Duodenal mucosa (tissue), 2 donors: Measurements from ENCODE around the gene KCNQ5.

ENCODE experiments used
- H3K27ac ChIP-seq: one replicate; pipeline ENCODE4 v1.7.0; 2013; ENCODE audit warnings: low read depth, low read length
- H3K27me3 ChIP-seq, 2 donors: one replicate each; pipeline ENCODE4 v1.7.0; 2013; ENCODE audit warnings: low read length in 2 of 2, control low read depth in 1 of 2; ENCODE audit not compliant: insufficient read depth in 2 of 2, control insufficient read depth in 1 of 2
- H3K36me3 ChIP-seq, 2 donors: one replicate each; pipeline ENCODE4 v1.7.0; 2013; ENCODE audit warnings: low read length in 2 of 2, control low read depth in 1 of 2; ENCODE audit not compliant: insufficient read depth in 2 of 2, control insufficient read depth in 1 of 2
- H3K4me1 ChIP-seq, 2 donors: one replicate each; pipeline ENCODE4 v1.7.0; 2013; ENCODE audit warnings: low read length in 2 of 2, control low read depth in 1 of 2; ENCODE audit not compliant: insufficient read depth in 2 of 2, control insufficient read depth in 1 of 2
- H3K4me3 ChIP-seq, 2 donors: one replicate each; pipeline ENCODE4 v1.7.0; 2013; ENCODE audit warnings: low read length in 2 of 2, low read depth in 1 of 2
- H3K9ac ChIP-seq, 2 donors: one replicate each; pipeline ENCODE4 v1.7.0; 2013; ENCODE audit warnings: low read length in 2 of 2, low read depth in 1 of 2
- H3K9me3 ChIP-seq, 2 donors: one replicate each; pipeline ENCODE4 v1.7.0; 2013; ENCODE audit warnings: low read length in 2 of 2, control low read depth in 1 of 2; ENCODE audit not compliant: control insufficient read depth in 1 of 2

KCNQ5 gene

DNA sequence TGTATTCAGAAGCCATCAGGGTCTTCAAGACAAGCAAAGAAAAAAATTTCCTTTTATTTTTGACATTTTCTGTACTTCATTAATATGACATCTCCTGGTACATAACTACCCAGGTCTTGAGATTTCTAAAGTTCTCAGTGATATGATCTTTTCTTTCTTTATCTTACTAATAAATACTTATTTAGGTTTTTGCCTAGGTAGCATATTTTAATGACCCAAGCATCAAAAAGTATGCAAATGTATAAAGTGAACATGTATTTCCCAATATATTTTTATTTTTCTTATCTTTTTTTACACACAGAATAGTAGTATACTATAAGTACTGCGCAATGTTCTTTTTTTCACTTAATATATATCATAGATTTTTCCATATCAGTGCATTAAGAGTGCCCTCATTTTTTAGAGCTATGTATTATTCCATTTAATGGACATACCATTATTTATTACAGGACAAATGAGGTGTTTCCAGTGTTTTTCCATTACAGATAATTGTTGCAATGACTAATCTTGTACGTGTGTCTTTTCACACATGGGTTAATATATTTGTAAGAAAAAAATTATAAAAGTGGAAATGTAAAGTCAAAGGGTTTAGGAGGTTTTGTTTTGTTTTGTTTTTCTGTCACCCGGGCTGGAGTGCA lies 107.0 kb downstream of the KCNQ5 start:
- Histone ChIP-seq H3K27me3 (no peaks in the 10 kb centered on the region), H3K27ac (no peak overlapping the region), H3K36me3 (no peaks in the 10 kb centered on the region), H3K4me1 (no peaks in the 10 kb centered on the region), H3K4me3 (no peak overlapping the region), H3K9ac (no peak overlapping the region), H3K9me3 (no peaks in the 10 kb centered on the region)

DNA sequence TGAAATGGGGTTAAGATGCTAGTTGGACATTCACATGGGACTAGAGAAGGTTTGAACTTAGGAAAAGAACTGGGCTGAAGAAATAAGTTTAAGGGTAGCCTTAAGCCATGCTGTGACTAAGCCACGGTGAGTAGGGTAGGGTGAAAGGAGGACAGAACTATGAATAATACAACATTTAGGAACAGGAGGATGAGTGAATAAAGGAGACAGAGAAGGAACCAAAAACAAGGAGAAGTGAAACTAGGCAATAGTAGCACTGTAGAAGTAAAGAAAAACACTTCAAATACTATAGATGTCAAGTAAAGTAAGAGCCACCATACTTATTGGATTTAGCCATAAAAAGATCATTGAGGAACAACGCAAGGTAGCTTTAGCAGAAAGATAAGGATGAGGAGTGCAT lies 111.2 kb downstream of the KCNQ5 start:
- Histone ChIP-seq H3K27ac (no peak overlapping the region), H3K36me3 (no peaks in the 10 kb centered on the region), H3K4me1 (no peaks in the 10 kb centered on the region), H3K9ac (no peak overlapping the region), H3K27me3 (no peaks in the 10 kb centered on the region), H3K9me3 (no peaks in the 10 kb centered on the region), H3K4me3 (no peak overlapping the region)

DNA sequence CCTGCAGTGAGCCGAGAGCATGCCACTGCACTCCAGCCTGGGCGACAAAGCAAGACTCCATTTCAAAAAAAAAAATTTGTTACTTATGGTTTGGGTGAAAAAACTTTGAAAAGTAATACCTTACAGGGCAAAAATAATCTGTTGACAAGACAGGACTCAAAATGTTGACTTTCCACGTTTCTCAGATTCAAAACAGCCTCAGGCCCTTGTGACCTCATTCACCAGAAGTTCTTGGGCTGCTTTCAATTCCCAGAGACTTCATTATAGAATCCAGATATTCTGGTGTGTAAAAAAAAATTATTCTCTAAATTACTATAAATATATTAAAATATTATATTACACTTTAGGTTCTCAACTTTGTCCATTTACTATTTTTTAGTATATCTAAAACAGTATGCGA lies 116.2 kb downstream of the KCNQ5 start:
- no peaks in the 10 kb centered on the region for H3K9me3 ChIP-seq
- no peaks in the 10 kb centered on the region for H3K27me3 ChIP-seq
- H3K36me3 ChIP-seq = no peaks in the 10 kb centered on the region
- H3K27ac ChIP-seq = no peak overlapping the region
- no peak overlapping the region for H3K9ac ChIP-seq
- no peaks in the 10 kb centered on the region for H3K4me1 ChIP-seq
- no peak overlapping the region for H3K4me3 ChIP-seq

DNA sequence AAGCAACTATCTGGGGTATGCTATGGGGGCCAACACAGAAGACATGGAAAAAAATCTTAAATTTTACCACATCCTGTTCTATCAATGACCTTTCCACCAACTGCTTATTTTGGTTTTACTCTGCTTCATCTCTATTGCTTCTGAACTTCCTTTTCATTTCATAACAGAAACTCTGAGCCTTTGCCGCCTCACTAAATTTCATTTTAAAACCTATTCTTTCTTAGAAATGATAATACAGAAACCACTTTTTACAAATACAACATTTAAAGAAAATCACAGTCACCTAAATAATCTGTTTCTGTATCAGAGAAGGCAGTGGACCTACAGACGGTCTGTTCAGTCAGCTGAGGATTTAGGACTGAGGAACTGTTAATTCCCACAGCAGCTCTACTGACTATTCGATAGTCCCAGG lies 117.5 kb downstream of the KCNQ5 start:
- Histone ChIP-seq H3K4me1 (no peaks in the 10 kb centered on the region), H3K36me3 (no peaks in the 10 kb centered on the region), H3K27me3 (no peaks in the 10 kb centered on the region), H3K9ac (no peak overlapping the region), H3K27ac (no peak overlapping the region), H3K4me3 (no peak overlapping the region), H3K9me3 (no peaks in the 10 kb centered on the region)

DNA sequence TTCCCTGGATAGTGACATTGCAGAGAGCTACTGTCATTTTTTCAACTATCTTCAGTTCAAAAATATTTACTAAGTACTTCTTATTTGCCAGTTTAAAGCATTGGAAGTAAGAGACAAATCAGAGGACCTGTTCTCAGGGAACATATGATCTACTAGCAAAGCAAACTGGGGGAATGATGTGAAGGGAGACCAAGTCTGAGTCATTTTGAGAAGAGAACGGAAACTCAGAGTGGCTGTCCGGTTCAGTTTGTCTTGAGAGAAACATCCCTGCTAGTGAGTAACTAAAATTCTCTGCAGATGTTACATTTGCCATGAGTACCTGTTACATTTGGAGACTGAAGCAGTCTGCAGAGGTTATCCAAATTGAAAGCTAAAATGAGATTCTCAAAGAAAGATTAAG lies 118.3 kb downstream of the KCNQ5 start:
- no peak overlapping the region for H3K27ac ChIP-seq
- no peaks in the 10 kb centered on the region for H3K36me3 ChIP-seq
- no peak overlapping the region for H3K4me3 ChIP-seq
- no peaks in the 10 kb centered on the region for H3K9me3 ChIP-seq
- H3K9ac ChIP-seq = no peak overlapping the region
- H3K27me3 ChIP-seq = no peaks in the 10 kb centered on the region
- H3K4me1 ChIP-seq = no peaks in the 10 kb centered on the region

DNA sequence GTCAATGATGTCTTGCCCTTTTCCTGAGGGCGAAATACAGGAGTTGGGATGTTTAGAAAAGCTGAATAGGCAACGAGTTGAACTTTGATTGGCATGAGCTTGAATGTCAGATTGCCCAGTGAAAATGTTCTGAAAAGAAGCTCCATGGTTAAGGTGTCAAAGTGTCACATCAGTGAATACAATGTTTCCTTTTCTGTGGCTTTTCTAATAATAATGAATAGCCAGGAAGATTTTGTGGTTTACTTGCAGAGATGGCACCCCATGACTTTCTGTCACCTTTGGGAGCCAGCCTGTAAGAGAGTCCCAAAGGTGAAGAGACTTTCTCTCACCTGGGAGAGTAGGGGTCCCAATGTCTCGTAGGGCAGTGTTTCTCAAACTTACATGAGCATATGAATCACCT lies 119.2 kb downstream of the KCNQ5 start:
- H3K9me3 ChIP-seq = no peaks in the 10 kb centered on the region
- H3K27me3 ChIP-seq = no peaks in the 10 kb centered on the region
- no peaks in the 10 kb centered on the region for H3K4me1 ChIP-seq
- H3K27ac ChIP-seq = no peak overlapping the region
- no peaks in the 10 kb centered on the region for H3K36me3 ChIP-seq
- no peak overlapping the region for H3K9ac ChIP-seq
- H3K4me3 ChIP-seq = no peak overlapping the region

DNA sequence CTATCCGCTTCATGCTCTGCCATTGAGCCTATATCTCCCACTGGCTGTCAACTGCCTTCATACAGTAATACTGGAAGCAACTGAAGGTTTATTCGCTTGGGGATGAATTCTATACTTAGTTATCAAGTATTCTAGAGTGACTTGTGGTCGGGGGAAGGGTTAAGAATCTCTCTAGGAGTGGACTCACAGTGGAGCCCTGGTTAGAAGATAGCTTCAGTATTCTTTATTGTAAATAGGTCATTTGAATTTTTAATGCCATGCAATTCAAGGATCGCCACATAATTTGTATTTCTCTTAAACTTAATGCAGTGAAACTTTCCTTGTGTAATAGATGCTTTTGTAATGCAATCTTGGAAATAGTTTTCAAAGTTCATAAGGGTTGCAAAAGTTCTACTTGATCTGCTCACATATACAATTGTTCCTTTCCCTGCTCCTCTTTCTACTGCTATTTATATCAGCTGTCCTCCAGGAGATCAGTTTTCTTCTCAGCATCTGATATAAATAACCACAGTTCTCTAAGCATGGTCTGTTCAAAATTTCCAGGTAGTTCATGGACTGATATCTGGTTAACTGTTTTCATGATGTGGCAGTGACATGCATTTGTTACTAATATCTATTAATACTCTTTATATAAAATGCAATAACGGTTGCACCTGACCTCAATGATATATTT lies 120.3 kb downstream of the KCNQ5 start:
- H3K4me1 ChIP-seq = no peaks in the 10 kb centered on the region
- H3K4me3 ChIP-seq = no peak overlapping the region
- no peak overlapping the region for H3K9ac ChIP-seq
- H3K27me3 ChIP-seq = no peaks in the 10 kb centered on the region
- no peaks in the 10 kb centered on the region for H3K9me3 ChIP-seq
- no peaks in the 10 kb centered on the region for H3K36me3 ChIP-seq
- H3K27ac ChIP-seq = no peak overlapping the region

DNA sequence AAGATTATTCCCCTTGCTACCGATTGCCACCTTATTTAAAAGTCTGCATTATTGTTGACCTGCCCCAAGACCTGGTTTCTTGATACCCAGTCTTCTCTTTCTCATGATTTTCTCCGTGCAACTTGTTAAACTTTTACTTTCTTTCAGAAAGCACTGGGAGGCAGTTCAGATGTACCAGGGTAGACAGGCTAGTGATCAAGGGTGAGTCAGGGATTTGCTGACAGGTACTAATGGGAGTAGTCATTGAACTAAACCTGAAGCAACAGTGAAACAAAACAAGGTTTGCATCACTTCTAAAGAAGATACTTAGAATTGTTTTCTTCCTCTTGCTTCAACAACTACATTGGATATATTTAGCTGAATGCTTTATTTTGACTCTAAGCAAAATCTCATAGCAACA lies 124.4 kb downstream of the KCNQ5 start:
- H3K36me3 ChIP-seq = no peaks in the 10 kb centered on the region
- no peak overlapping the region for H3K9ac ChIP-seq
- H3K27me3 ChIP-seq = no peaks in the 10 kb centered on the region
- H3K4me3 ChIP-seq = no peak overlapping the region
- H3K27ac ChIP-seq = no peak overlapping the region
- no peaks in the 10 kb centered on the region for H3K9me3 ChIP-seq
- no peaks in the 10 kb centered on the region for H3K4me1 ChIP-seq

DNA sequence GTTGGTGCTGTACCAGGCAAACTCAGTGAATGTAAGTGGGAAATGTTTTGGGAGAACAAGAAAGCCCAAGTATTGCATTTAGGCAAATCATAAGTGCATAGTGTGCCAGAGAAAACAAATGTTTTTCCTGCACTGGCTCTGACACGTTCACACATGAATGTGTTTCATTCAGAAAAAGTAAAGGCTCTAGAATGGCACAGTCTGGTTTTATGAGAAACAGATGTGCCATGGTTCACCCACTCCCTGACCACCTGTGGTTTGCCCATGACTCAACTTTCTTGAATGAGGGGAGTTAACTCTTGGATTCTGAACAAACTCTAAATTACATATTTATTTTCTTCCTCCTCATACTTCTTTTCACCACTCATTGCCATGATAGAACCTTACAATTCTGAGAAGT lies 126.9 kb downstream of the KCNQ5 start:
- H3K9ac ChIP-seq = no peak overlapping the region
- no peaks in the 10 kb centered on the region for H3K4me1 ChIP-seq
- no peaks in the 10 kb centered on the region for H3K9me3 ChIP-seq
- no peak overlapping the region for H3K4me3 ChIP-seq
- H3K27me3 ChIP-seq = no peaks in the 10 kb centered on the region
- no peak overlapping the region for H3K27ac ChIP-seq
- H3K36me3 ChIP-seq = no peaks in the 10 kb centered on the region

DNA sequence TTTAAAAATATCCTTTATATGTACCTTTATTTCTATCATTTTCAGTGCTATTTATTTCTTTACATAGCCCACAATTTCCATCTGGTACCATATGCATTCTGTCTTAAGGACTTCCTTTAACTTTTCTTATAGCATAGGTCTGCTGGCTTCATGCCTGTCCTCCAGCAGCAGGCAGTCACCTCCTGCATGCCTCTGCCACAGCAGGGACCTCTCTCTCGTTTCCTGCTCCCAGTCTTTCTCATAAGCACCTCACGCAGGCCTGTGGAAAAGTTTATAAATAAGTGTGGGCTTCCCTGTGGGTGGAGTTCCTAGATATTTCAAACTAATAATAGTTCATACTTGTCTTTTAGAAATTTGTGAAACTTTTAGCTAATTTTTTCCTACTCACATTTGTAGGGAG lies 133.9 kb downstream of the KCNQ5 start:
- H3K9me3 ChIP-seq = no peaks in the 10 kb centered on the region
- no peak overlapping the region for H3K4me3 ChIP-seq
- H3K9ac ChIP-seq = no peak overlapping the region
- H3K4me1 ChIP-seq = no peaks in the 10 kb centered on the region
- no peaks in the 10 kb centered on the region for H3K36me3 ChIP-seq
- H3K27me3 ChIP-seq = no peaks in the 10 kb centered on the region
- H3K27ac ChIP-seq = no peak overlapping the region
